HEK293 (cell line): ENCODE data around the gene COQ4.

Experiments
- CTCF ChIA-PET: fragments of 350-600 bp; formaldehyde crosslinking; extraction: SDS; loops from one replicate; lab custom pipeline; 2021; ENCODE audit warnings: antibody characterized with exemption; lab: Yijun Ruan, JAX
- POLR2A ChIA-PET: fragments of 300-600 bp; formaldehyde crosslinking; extraction: SDS; loops from one replicate; lab custom pipeline; 2020; ENCODE audit warnings: antibody characterized with exemption, inconsistent platforms; lab: Yijun Ruan, JAX
- H3K27ac ChIP-seq: fragments of 200-500 bp; sonication (Bioruptor generic); 2 replicates; pipeline ENCODE4 v1.5.1; 2014; ENCODE audit warnings: low read depth, low read length, control low read depth, inconsistent platforms; ENCODE audit errors: extremely low read depth
- H3K36me3 ChIP-seq, 2 experiments: fragments of 200-500 bp in 1 of 2; sonication (Bioruptor generic) in 1 of 2; 1 replicate in 1 of 2; 2 replicates in 1 of 2; pipeline ENCODE4 v1.5.1; 2014 to 2017; ENCODE audit warnings: inconsistent platforms in 2 of 2, low read length in 2 of 2; ENCODE audit not compliant: control insufficient read depth in 2 of 2, insufficient read depth in 1 of 2
- H3K4me1 ChIP-seq: fragments of 200-500 bp; sonication (Bioruptor generic); 2 replicates; pipeline ENCODE4 v1.5.1; 2014; ENCODE audit warnings: mild to moderate bottlenecking, low read length, inconsistent platforms; ENCODE audit not compliant: control insufficient read depth, insufficient read depth
- H3K4me3 ChIP-seq: 2 replicates; pipeline ENCODE4 v1.5.1; 2011; ENCODE audit warnings: low read depth, mild to moderate bottlenecking, control low read depth, low read length, moderate library complexity
- H3K9me3 ChIP-seq: fragments of 200-500 bp; sonication (Bioruptor generic); 2 replicates; pipeline ENCODE4 v1.5.1; 2014; ENCODE audit warnings: low read depth, low read length, inconsistent platforms; ENCODE audit not compliant: control insufficient read depth, insufficient read depth
- IKZF3 ChIP-seq: fragments of 450-650 bp; IDR thresholded peaks from 2 replicates; pipeline ENCODE4 v1.5.0; 2018; ENCODE audit warnings: missing biosample characterization, mild to moderate bottlenecking, missing genetic modification characterization, moderate library complexity
- TRIM28 ChIP-seq: IDR thresholded peaks from 2 replicates; pipeline ENCODE4 v1.6.1; 2011; ENCODE audit warnings: low read length, control low read depth, borderline replicate concordance
- WT1 ChIP-seq: fragments of 450-650 bp; formaldehyde crosslinking; IDR thresholded peaks from 2 replicates; pipeline ENCODE4 v1.5.1; 2016; ENCODE audit warnings: missing biosample characterization, missing genetic modification characterization
- ZBTB48 ChIP-seq: fragments of 450-650 bp; formaldehyde crosslinking; IDR thresholded peaks from 2 replicates; pipeline ENCODE4 v1.5.1; 2016; ENCODE audit warnings: missing biosample characterization, missing genetic modification characterization
- ZBTB49 ChIP-seq: fragments of 450-650 bp; formaldehyde crosslinking; IDR thresholded peaks from 2 replicates; pipeline ENCODE4 v1.5.1; 2016; ENCODE audit warnings: missing biosample characterization, missing genetic modification characterization, low read depth
- ZFP69B ChIP-seq: fragments of 450-650 bp; formaldehyde crosslinking; IDR thresholded peaks from 2 replicates; pipeline ENCODE4 v1.5.1; 2016; ENCODE audit warnings: missing biosample characterization, missing genetic modification characterization
- ZNF148 ChIP-seq: fragments of 450-650 bp; formaldehyde crosslinking; IDR thresholded peaks from 2 replicates; pipeline ENCODE4 v1.5.0; 2017; ENCODE audit warnings: missing biosample characterization, missing genetic modification characterization, borderline replicate concordance
- ZNF26 ChIP-seq: fragments of 450-650 bp; formaldehyde crosslinking; IDR thresholded peaks from 2 replicates; pipeline ENCODE4 v1.5.1; 2016; ENCODE audit warnings: missing biosample characterization, missing genetic modification characterization
- ZNF292 ChIP-seq: fragments of 450-650 bp; formaldehyde crosslinking; IDR thresholded peaks from 2 replicates; pipeline ENCODE4 v1.5.1; 2016; ENCODE audit warnings: low read depth, missing biosample characterization, missing genetic modification characterization, borderline replicate concordance
- ZNF416 ChIP-seq: fragments of 450-650 bp; formaldehyde crosslinking; IDR thresholded peaks from 2 replicates; pipeline ENCODE4 v1.5.1; 2016; ENCODE audit warnings: missing biosample characterization, missing genetic modification characterization
- ZNF549 ChIP-seq: fragments of 450-650 bp; IDR thresholded peaks from 2 replicates; pipeline ENCODE4 v1.5.1; 2018; ENCODE audit warnings: missing biosample characterization, missing genetic modification characterization, mild to moderate bottlenecking, inconsistent platforms, moderate library complexity
- ZNF555 ChIP-seq: fragments of 450-650 bp; formaldehyde crosslinking; conservative IDR thresholded peaks from 2 replicates; pipeline ENCODE4 v1.5.1; 2017; ENCODE audit warnings: missing biosample characterization, mild to moderate bottlenecking, missing genetic modification characterization, inconsistent platforms
- ZNF558 ChIP-seq: fragments of 450-650 bp; formaldehyde crosslinking; IDR thresholded peaks from 2 replicates; pipeline ENCODE4 v1.5.1; 2016; ENCODE audit warnings: missing biosample characterization, missing genetic modification characterization
- ZNF692 ChIP-seq: fragments of 450-650 bp; formaldehyde crosslinking; IDR thresholded peaks from 2 replicates; pipeline ENCODE4 v1.5.1; 2016; ENCODE audit warnings: missing biosample characterization, missing genetic modification characterization
- TF ChIP-seq, protein P1 (sequence below): fragments of 450-650 bp; formaldehyde crosslinking; IDR thresholded peaks from 2 replicates; pipeline ENCODE4 v1.5.1; 2016; ENCODE audit warnings: missing biosample characterization, missing genetic modification characterization
- TF ChIP-seq, protein P2 (sequence below): fragments of 450-650 bp; formaldehyde crosslinking; IDR thresholded peaks from 2 replicates; pipeline ENCODE4 v1.5.1; 2016; ENCODE audit warnings: missing biosample characterization, missing genetic modification characterization

The COQ4 gene

DNA sequence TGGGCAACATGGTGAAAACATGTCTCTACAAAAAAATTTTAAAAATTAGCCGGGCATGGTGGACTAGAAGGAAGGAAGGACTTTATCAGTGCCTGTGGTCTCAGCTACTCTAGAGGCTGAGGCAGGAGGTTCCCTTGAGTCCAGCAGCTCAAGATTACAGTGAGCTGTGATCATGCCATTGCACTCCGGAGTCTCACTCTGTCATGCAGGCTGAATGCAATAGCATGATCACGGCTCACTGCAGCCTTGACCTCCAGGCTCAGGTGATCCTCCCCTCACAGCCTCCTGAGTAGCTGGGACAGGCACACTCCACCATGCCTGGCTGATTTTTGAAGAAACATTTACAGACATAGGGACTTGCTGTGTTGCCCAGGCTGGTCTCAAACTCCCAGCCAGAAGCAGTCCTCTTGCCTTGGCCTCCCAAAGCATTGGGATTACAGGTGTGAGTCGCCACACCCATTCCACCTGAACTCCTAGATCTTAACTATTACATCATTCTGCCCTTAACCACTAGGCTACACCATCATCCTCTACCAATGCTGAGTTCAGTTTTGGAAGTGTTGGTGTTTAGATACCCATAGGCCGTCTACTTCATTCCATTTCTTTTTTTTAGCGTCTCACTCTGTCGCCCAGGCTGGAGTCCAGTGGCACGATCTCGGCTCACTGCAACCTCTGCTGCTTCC, 46.5 kb downstream of the COQ4 start (continued):
- no peak for TF ChIP-seq ZNF26
- TF ChIP-seq ZNF549, result no peak
- TF ChIP-seq ZNF292, result no peak

- H3K27ac ChIP-seq, result peak overlapping the region; percentile 54
- ChIA-PET POLR2A (interaction anchor here (1.1 to 3.6 kb wide), 8 partner anchors 9 to 177 kb away, joined by 3 to 33 read pairs (median 8); partner anchors contain the start of genes CERCAM, GOLGA2 and SWI5), CTCF (interaction anchor here (0.7 to 2.9 kb wide), 7 partner anchors 9 to 395 kb away, joined by 3 to 20 read pairs (median 3); no protein-coding TSS in a partner anchor)
Measured at GRCh38 chr9:128370367-128370751, 47.7 kb downstream of the COQ4 start.

GRCh38 chr9:128370752-128371629, 48.4 kb downstream of the COQ4 start, which contains the start of gene URM1:
TSS of gene URM1 (plus strand) at chr9:128371374. CDS start at chr9:128371381, 7 bp downstream.
- ChIA-PET CTCF (interaction anchor here (0.7 to 2.9 kb wide), 8 partner anchors 9 to 396 kb away, joined by 3 to 20 read pairs (median 3); no protein-coding TSS in a partner anchor), POLR2A (interaction anchor here (0.5 to 3.6 kb wide), 33 partner anchors 9 to 804 kb away, joined by 3 to 33 read pairs (median 5); partner anchors contain the start of genes CERCAM, GOLGA2, ODF2 and SPTAN1)
- Histone ChIP-seq H3K36me3 (peaks cover 0 to 13% of the 10 kb centered on the region in 2 experiments; a peak in 1 of 3 replicates), H3K4me3 (peak within 1 kb of the TSS; percentile 74), H3K27ac (peak within 1 kb of the TSS; percentile 54), H3K4me1 (0 out of 2 replicates have a peak, but pooled peaks cover 3% of the 10 kb centered on the region), H3K9me3 (no peaks in the 10 kb centered on the region)
- TF ChIP-seq ZNF416 (tag by site-specific recombination) (no peak), TRIM28 (no peak), WT1 (tag by site-specific recombination) (no peak), ZNF148 (tag by site-specific recombination) (no peak), IKZF3 (no peak), ZNF692 (no peak), ZNF558 (tag by site-specific recombination) (no peak), ZBTB49 (no peak), ZNF555 (tag by site-specific recombination) (no peak)
- TF ChIP-seq, protein P1, sequence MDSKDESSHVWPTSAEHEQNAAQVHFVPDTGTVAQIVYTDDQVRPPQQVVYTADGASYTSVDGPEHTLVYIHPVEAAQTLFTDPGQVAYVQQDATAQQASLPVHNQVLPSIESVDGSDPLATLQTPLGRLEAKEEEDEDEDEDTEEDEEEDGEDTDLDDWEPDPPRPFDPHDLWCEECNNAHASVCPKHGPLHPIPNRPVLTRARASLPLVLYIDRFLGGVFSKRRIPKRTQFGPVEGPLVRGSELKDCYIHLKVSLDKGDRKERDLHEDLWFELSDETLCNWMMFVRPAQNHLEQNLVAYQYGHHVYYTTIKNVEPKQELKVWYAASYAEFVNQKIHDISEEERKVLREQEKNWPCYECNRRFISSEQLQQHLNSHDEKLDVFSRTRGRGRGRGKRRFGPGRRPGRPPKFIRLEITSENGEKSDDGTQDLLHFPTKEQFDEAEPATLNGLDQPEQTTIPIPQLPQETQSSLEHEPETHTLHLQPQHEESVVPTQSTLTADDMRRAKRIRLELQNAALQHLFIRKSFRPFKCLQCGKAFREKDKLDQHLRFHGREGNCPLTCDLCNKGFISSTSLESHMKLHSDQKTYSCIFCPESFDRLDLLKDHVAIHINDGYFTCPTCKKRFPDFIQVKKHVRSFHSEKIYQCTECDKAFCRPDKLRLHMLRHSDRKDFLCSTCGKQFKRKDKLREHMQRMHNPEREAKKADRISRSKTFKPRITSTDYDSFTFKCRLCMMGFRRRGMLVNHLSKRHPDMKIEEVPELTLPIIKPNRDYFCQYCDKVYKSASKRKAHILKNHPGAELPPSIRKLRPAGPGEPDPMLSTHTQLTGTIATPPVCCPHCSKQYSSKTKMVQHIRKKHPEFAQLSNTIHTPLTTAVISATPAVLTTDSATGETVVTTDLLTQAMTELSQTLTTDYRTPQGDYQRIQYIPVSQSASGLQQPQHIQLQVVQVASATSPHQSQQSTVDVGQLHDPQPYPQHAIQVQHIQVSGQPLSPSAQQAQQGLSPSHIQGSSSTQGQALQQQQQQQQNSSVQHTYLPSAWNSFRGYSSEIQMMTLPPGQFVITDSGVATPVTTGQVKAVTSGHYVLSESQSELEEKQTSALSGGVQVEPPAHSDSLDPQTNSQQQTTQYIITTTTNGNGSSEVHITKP (tag by site-specific recombination), result peak; percentile 69
- TF ChIP-seq, protein P2, sequence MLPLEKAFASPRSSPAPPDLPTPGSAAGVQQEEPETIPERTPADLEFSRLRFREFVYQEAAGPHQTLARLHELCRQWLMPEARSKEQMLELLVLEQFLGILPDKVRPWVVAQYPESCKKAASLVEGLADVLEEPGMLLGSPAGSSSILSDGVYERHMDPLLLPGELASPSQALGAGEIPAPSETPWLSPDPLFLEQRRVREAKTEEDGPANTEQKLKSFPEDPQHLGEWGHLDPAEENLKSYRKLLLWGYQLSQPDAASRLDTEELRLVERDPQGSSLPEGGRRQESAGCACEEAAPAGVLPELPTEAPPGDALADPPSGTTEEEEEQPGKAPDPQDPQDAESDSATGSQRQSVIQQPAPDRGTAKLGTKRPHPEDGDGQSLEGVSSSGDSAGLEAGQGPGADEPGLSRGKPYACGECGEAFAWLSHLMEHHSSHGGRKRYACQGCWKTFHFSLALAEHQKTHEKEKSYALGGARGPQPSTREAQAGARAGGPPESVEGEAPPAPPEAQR, result no peak

More at GRCh38 chr9:128370367-128370751, 47.7 kb downstream of the COQ4 start:
- Histone ChIP-seq H3K9me3 (no peaks in the 10 kb centered on the region), H3K4me1 (0 out of 2 replicates have a peak, but pooled peaks cover 3% of the 10 kb centered on the region), H3K36me3 (peaks cover 0 to 13% of the 10 kb centered on the region in 2 experiments; a peak in 1 of 3 replicates), H3K4me3 (peak overlapping the region; percentile 74)
- TF ChIP-seq ZFP69B (tag by site-specific recombination) (no peak), ZBTB48 (tag by site-specific recombination) (peak; percentile 11; the same call in 1 of the 2 replicates)
